Measurements from ENCODE around the gene SLC10A7. TPM values are rescaled to one million over a fixed set of nuclear protein-coding genes. Genes with fewer than 3 reads are reported as not detected.

Gene SLC10A7
- total and polyA plus RNA-seq, 7 donors = 1.3 to 5.7 (median 3.9) TPM

GRCh38 chr4:146256328-146256727, 265.4 kb downstream of the SLC10A7 start:
- 68 to 85% (median 81%) methylated on average over 1 of the region's 1 CpG for WGBS, 3 donors
- intact Hi-C loops (cut with DNase I) = no loop called here

GRCh38 chr4:146255874-146256273, 265.9 kb downstream of the SLC10A7 start:
- Histone ChIP-seq H3K27ac (no peak overlapping the region), H3K36me3 (ENCODE audit: insufficient read depth in 1 of 2, low read depth in 1 of 2) (peaks cover 0 to 15% of the 10 kb centered on the region in 2 donors), H3K4me3 (no peak overlapping the region), H3K27me3 (ENCODE audit: insufficient read depth in 3 of 3, low read length in 2 of 3) (no peaks in the 10 kb centered on the region), H3K4me1 (no peaks in the 10 kb centered on the region), H3K9me3 (no peaks in the 10 kb centered on the region)
- WGBS, 3 donors = 62 to 66% (median 65%) methylated on average over 3 of the region's 3 CpGs
- DNase-seq = no peak
- intact Hi-C loops (cut with DNase I) = no loop called here
- no peak for ATAC-seq
- no peak for TF ChIP-seq CTCF (IDR thresholded peaks at IDR 0.05)

More at GRCh38 chr4:146256328-146256727, 265.4 kb downstream of the SLC10A7 start:
- H3K4me3 ChIP-seq = no peak overlapping the region
- H3K27me3 ChIP-seq (ENCODE audit: insufficient read depth in 3 of 3, low read length in 2 of 3) = no peaks in the 10 kb centered on the region
- no peak overlapping the region for H3K27ac ChIP-seq
- TF ChIP-seq CTCF (IDR thresholded peaks at IDR 0.05) = no peak
- ATAC-seq (no peak), DNase-seq (no peak)
- peaks cover 0 to 15% of the 10 kb centered on the region in 2 donors for H3K36me3 ChIP-seq (ENCODE audit: insufficient read depth in 1 of 2, low read depth in 1 of 2)
- no peaks in the 10 kb centered on the region for H3K9me3 ChIP-seq
- H3K4me1 ChIP-seq = no peaks in the 10 kb centered on the region

GRCh38 chr4:146255463-146255862, 266.3 kb downstream of the SLC10A7 start:
- Histone ChIP-seq H3K36me3 (ENCODE audit: insufficient read depth in 1 of 2, low read depth in 1 of 2) (peaks cover 0 to 15% of the 10 kb centered on the region in 2 donors), H3K27ac (no peak overlapping the region), H3K27me3 (ENCODE audit: insufficient read depth in 3 of 3, low read length in 2 of 3) (no peaks in the 10 kb centered on the region), H3K4me1 (no peaks in the 10 kb centered on the region), H3K4me3 (no peak overlapping the region), H3K9me3 (no peaks in the 10 kb centered on the region)
- intact Hi-C loops (cut with DNase I) = no loop called here
- 67 to 80% (median 74%) methylated on average over 1 of the region's 1 CpG for WGBS, 3 donors
- TF ChIP-seq CTCF (IDR thresholded peaks at IDR 0.05) = no peak
- DNase-seq (no peak), ATAC-seq (no peak)

GRCh38 chr4:146252969-146253611, 268.6 kb downstream of the SLC10A7 start:
- intact Hi-C loops (cut with DNase I) = no loop called here
- Histone ChIP-seq H3K4me3 (no peak overlapping the region), H3K27ac (no peak overlapping the region), H3K4me1 (no peaks in the 10 kb centered on the region), H3K9me3 (no peaks in the 10 kb centered on the region), H3K36me3 (ENCODE audit: insufficient read depth in 1 of 2, low read depth in 1 of 2) (peaks cover 0 to 15% of the 10 kb centered on the region in 2 donors), H3K27me3 (ENCODE audit: insufficient read depth in 3 of 3, low read length in 2 of 3) (no peaks in the 10 kb centered on the region)
- WGBS, 3 donors = 85 to 91% (median 90%) methylated on average over 5 of the region's 5 CpGs
- ATAC-seq = no peak
- no peak for DNase-seq
- TF ChIP-seq CTCF (IDR thresholded peaks at IDR 0.05) = no peak

GRCh38 chr4:146247356-146247755, 274.4 kb downstream of the SLC10A7 start:
- WGBS, 3 donors = 44 to 74% (median 65%) methylated on average over 2 of the region's 2 CpGs
- DNase-seq = no peak
- no peak overlapping the region for H3K27ac ChIP-seq
- no peak overlapping the region for H3K4me3 ChIP-seq
- H3K4me1 ChIP-seq = peaks cover 1% of the 10 kb centered on the region
- H3K27me3 ChIP-seq (ENCODE audit: insufficient read depth in 3 of 3, low read length in 2 of 3) = peaks cover 0 to 4% (median 0%) of the 10 kb centered on the region in 3 donors
- no peak for ATAC-seq
- TF ChIP-seq CTCF (IDR thresholded peaks at IDR 0.05) = no peak
- intact Hi-C loops (cut with DNase I) = no loop called here
- H3K36me3 ChIP-seq (ENCODE audit: insufficient read depth in 1 of 2, low read depth in 1 of 2) = no peaks in the 10 kb centered on the region
- H3K9me3 ChIP-seq = no peaks in the 10 kb centered on the region
